CD4-positive, alpha-beta T cell treated with Interleukin-17A for 1 hour (primary cell): Measurements from ENCODE around the gene CLCNKA.

ENCODE experiments used
- DNase-seq: peaks from one replicate; pipeline ENCODE4 v3.0.0-alpha.2; 2020

Gene CLCNKA

GRCh38 chr1:16082283-16083038, 60.6 kb downstream of the CLCNKA start:
- DNase-seq = peak; percentile 64

- no peak for DNase-seq
These were observed 61.6 kb downstream of the CLCNKA start for GRCh38 chr1:16083486-16083885.
